Muscle layer of duodenum (tissue), 2 donors: ENCODE results near the gene CENPX.

Experiments used
- H3K27ac ChIP-seq: one replicate; pipeline ENCODE4 v1.7.0; 2013; ENCODE audit warnings: mild to moderate bottlenecking, low read length
- H3K27me3 ChIP-seq: one replicate; pipeline ENCODE4 v1.7.0; 2013; ENCODE audit warnings: low read depth, mild to moderate bottlenecking, control low read depth, low read length
- H3K36me3 ChIP-seq, 2 donors: one replicate each; pipeline ENCODE4 v1.7.0; 2013; ENCODE audit warnings: low read length in 2 of 2, control low read depth in 1 of 2, mild to moderate bottlenecking in 1 of 2; ENCODE audit not compliant: insufficient read depth in 2 of 2, control insufficient read depth in 1 of 2
- H3K4me1 ChIP-seq, 2 donors: one replicate each; pipeline ENCODE4 v1.7.0; 2013; ENCODE audit warnings: low read length in 2 of 2, mild to moderate bottlenecking in 2 of 2, control low read depth in 1 of 2, moderate library complexity in 1 of 2; ENCODE audit not compliant: insufficient read depth in 2 of 2, control insufficient read depth in 1 of 2
- H3K4me3 ChIP-seq, 2 donors: one replicate each; pipeline ENCODE4 v1.7.0; 2013; ENCODE audit warnings: low read length in 2 of 2, low read depth in 1 of 2, mild to moderate bottlenecking in 1 of 2
- H3K9me3 ChIP-seq, 2 donors: one replicate each; pipeline ENCODE4 v1.7.0; 2013; ENCODE audit warnings: low read length in 2 of 2, control low read depth in 1 of 2, mild to moderate bottlenecking in 1 of 2; ENCODE audit not compliant: control insufficient read depth in 1 of 2
- donor health status: healthy.

Gene CENPX

GRCh38 chr17:82028246-82028645 is 5.6 kb upstream of the CENPX start:
- H3K27ac ChIP-seq, result no peak overlapping the region
- H3K9me3 ChIP-seq, result no peaks in the 10 kb centered on the region
- H3K27me3 ChIP-seq, result no peaks in the 10 kb centered on the region
- H3K4me1 ChIP-seq, result peaks cover 7 to 33% of the 10 kb centered on the region in 2 donors
- H3K4me3 ChIP-seq, result no peak overlapping the region
- peaks cover 0 to 11% of the 10 kb centered on the region in 2 donors for H3K36me3 ChIP-seq

GRCh38 chr17:82025401-82026107 is 2.9 kb upstream of the CENPX start:
- Histone ChIP-seq H3K4me1 (peaks cover 12 to 35% of the 10 kb centered on the region in 2 donors), H3K27ac (no peak overlapping the region), H3K9me3 (no peaks in the 10 kb centered on the region), H3K4me3 (no peak overlapping the region), H3K36me3 (peaks cover 0 to 11% of the 10 kb centered on the region in 2 donors), H3K27me3 (no peaks in the 10 kb centered on the region)

GRCh38 chr17:82024859-82025258 is 2.2 kb upstream of the CENPX start:
- no peaks in the 10 kb centered on the region for H3K27me3 ChIP-seq
- H3K27ac ChIP-seq, result no peak overlapping the region
- H3K9me3 ChIP-seq, result no peaks in the 10 kb centered on the region
- no peak overlapping the region for H3K4me3 ChIP-seq
- peaks cover 0 to 11% of the 10 kb centered on the region in 2 donors for H3K36me3 ChIP-seq
- peaks cover 12 to 29% of the 10 kb centered on the region in 2 donors for H3K4me1 ChIP-seq

GRCh38 chr17:82023447-82024241 is 966 bp upstream of the CENPX start:
- peaks cover 0 to 9% of the 10 kb centered on the region in 2 donors for H3K36me3 ChIP-seq
- H3K27ac ChIP-seq, result no peak overlapping the region
- H3K9me3 ChIP-seq, result no peaks in the 10 kb centered on the region
- peaks cover 12 to 28% of the 10 kb centered on the region in 2 donors for H3K4me1 ChIP-seq
- no peaks in the 10 kb centered on the region for H3K27me3 ChIP-seq
- H3K4me3 ChIP-seq, result peak overlapping the region; percentile 64 to 75

- Histone ChIP-seq H3K4me3 (peak within 1 kb of the TSS; percentile 74 to 75), H3K4me1 (peaks cover 12 to 28% of the 10 kb centered on the region in 2 donors), H3K36me3 (peaks cover 0 to 11% of the 10 kb centered on the region in 2 donors), H3K27ac (no peak within 1 kb of the TSS), H3K27me3 (no peaks in the 10 kb centered on the region), H3K9me3 (no peaks in the 10 kb centered on the region)
These were observed 336 bp upstream of the CENPX start, which contains the start of gene LRRC45 for GRCh38 chr17:82022981-82023446. TSS of gene LRRC45 (plus strand) at chr17:82023305. CDS start at chr17:82023644, 339 bp downstream.

GRCh38 chr17:82021900-82022309 is 773 bp downstream of the CENPX start:
- Histone ChIP-seq H3K36me3 (peaks cover 0 to 12% of the 10 kb centered on the region in 2 donors), H3K27ac (no peak overlapping the region), H3K4me3 (peak overlapping the region; percentile 74 to 75), H3K4me1 (peaks cover 12 to 28% of the 10 kb centered on the region in 2 donors), H3K27me3 (no peaks in the 10 kb centered on the region), H3K9me3 (no peaks in the 10 kb centered on the region)

- peaks cover 0 to 14% of the 10 kb centered on the region in 2 donors for H3K36me3 ChIP-seq
- H3K27me3 ChIP-seq, result no peaks in the 10 kb centered on the region
- peak overlapping the region; percentile 74 to 75 for H3K4me3 ChIP-seq
These were observed 1.4 kb downstream of the CENPX start for GRCh38 chr17:82021107-82021899.

GRCh38 chr17:82020572-82021106 is 2.0 kb downstream of the CENPX start:
- no peaks in the 10 kb centered on the region for H3K27me3 ChIP-seq
- H3K4me1 ChIP-seq, result peaks cover 12 to 28% of the 10 kb centered on the region in 2 donors
- H3K4me3 ChIP-seq, result no peak overlapping the region
- H3K9me3 ChIP-seq, result no peaks in the 10 kb centered on the region
- H3K27ac ChIP-seq, result no peak overlapping the region
- peaks cover 0 to 14% of the 10 kb centered on the region in 2 donors for H3K36me3 ChIP-seq

More at GRCh38 chr17:82021107-82021899, 1.4 kb downstream of the CENPX start:
- no peak overlapping the region for H3K27ac ChIP-seq
- peaks cover 12 to 28% of the 10 kb centered on the region in 2 donors for H3K4me1 ChIP-seq
- H3K9me3 ChIP-seq, result no peaks in the 10 kb centered on the region

- peaks cover 12 to 28% of the 10 kb centered on the region in 2 donors for H3K4me1 ChIP-seq
- peaks cover 0 to 14% of the 10 kb centered on the region in 2 donors for H3K36me3 ChIP-seq
These were observed 2.7 kb downstream of the CENPX start for GRCh38 chr17:82019690-82020571.

More at GRCh38 chr17:82019690-82020571, 2.7 kb downstream of the CENPX start:
- no peaks in the 10 kb centered on the region for H3K27me3 ChIP-seq
- H3K9me3 ChIP-seq, result no peaks in the 10 kb centered on the region
- H3K4me3 ChIP-seq, result no peak overlapping the region
- H3K27ac ChIP-seq, result no peak overlapping the region
